OCI-LY3 (cell line): ENCODE results near the gene TOMM22.

Source experiments
- H2AFZ ChIP-seq: fragments of 200-600, 300-600 bp; shearing (Covaris generic); 2 replicates; pipeline ENCODE4 v1.6.0; 2014; ENCODE audit warnings: antibody characterized with exemption, low read depth, low read length
- H3K27ac ChIP-seq: fragments of 200-600, 300-600 bp; sonication (generic); 2 replicates; pipeline ENCODE4 v1.5.1; 2014; ENCODE audit warnings: mild to moderate bottlenecking, low read length, moderate library complexity, mixed read lengths
- H3K27me3 ChIP-seq: fragments of 200-600, 300-600 bp; sonication (generic); 2 replicates; pipeline ENCODE4 v1.6.1; 2014; ENCODE audit warnings: low read depth, low read length, mixed read lengths
- H3K36me3 ChIP-seq: fragments of 200-600, 300-600 bp; sonication (generic); replicated peaks from 2 replicates; pipeline ENCODE3; 2014; ENCODE audit warnings: low read depth, low read length, mixed read lengths
- H3K4me1 ChIP-seq: fragments of 300-600, 200-600 bp; sonication (generic); 2 replicates; pipeline ENCODE4 v1.6.1; 2014; ENCODE audit warnings: low read length, mixed read lengths
- H3K4me2 ChIP-seq: fragments of 200-600, 300-600 bp; sonication (generic); 2 replicates; pipeline ENCODE4 v1.6.1; 2014; ENCODE audit warnings: low read length, mixed read lengths
- H3K4me3 ChIP-seq: fragments of 300-600, 200-600 bp; sonication (generic); 2 replicates; pipeline ENCODE4 v1.5.1; 2014; ENCODE audit warnings: antibody characterized with exemption, mild to moderate bottlenecking, low read length, moderate library complexity
- H3K79me2 ChIP-seq: fragments of 300-600, 200-600 bp; shearing (Covaris generic); 2 replicates; pipeline ENCODE4 v1.6.1; 2014; ENCODE audit warnings: mild to moderate bottlenecking, low read length, mixed read lengths
- H3K9ac ChIP-seq: fragments of 300-600, 200-600 bp; shearing (Covaris generic); 2 replicates; pipeline ENCODE4 v1.6.0; 2014; ENCODE audit warnings: mild to moderate bottlenecking, low read length, moderate library complexity
- H3K9me3 ChIP-seq: fragments of 200-600, 300-600 bp; shearing (Covaris generic); 2 replicates; pipeline ENCODE4 v1.6.1; 2014; ENCODE audit warnings: low read length, mixed read lengths; ENCODE audit not compliant: insufficient read depth
- H4K20me1 ChIP-seq: fragments of 200-600, 300-600 bp; sonication (generic); 2 replicates; pipeline ENCODE4 v1.6.1; 2016; ENCODE audit warnings: low read length, mixed read lengths; ENCODE audit not compliant: insufficient read depth
- EZH2phosphoT487 ChIP-seq: fragments of 200-600 bp; shearing (Covaris generic); IDR thresholded peaks from 2 replicates; pipeline ENCODE4 v1.6.1; 2018; ENCODE audit warnings: antibody characterized with exemption, mixed run types, low read depth
- TF ChIP-seq, protein P1 (sequence below): fragments of 200-600, 300-600 bp; sonication (generic); IDR thresholded peaks from 2 replicates; pipeline ENCODE4 v1.5.1; 2014; ENCODE audit warnings: antibody characterized with exemption, low read length, low read depth

The TOMM22 gene

DNA sequence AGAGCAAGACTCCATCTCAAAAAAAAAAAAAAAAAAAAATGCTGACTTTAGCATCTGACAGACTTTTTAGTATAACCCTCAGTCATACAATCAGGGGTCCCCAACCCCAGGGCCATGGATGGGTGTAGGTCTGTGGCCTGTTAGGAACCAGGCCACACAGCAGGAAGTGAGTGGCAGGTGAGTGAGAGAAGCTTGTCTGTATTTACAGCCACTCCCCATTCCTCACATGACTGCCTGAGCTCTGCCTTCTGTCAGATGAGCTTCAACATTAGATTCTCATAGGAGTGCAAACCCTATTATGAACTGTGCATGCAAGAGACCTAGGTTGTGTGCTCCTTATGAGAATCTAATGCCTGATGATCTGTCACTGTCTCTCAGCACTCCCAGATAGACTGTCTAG lies 28.9 kb upstream of the TOMM22 start:
- Histone ChIP-seq H3K27ac (no peak overlapping the region), H3K4me2 (no peak overlapping the region), H3K36me3 (no peaks in the 10 kb centered on the region), H3K4me1 (peaks cover 8% of the 10 kb centered on the region), H3K79me2 (peaks cover 7% of the 10 kb centered on the region), H4K20me1 (no peaks in the 10 kb centered on the region), H3K9me3 (no peaks in the 10 kb centered on the region), H3K9ac (no peak overlapping the region), H3K4me3 (no peak overlapping the region), H3K27me3 (no peaks in the 10 kb centered on the region), H2AFZ (no peak overlapping the region)
- TF ChIP-seq, protein P1, sequence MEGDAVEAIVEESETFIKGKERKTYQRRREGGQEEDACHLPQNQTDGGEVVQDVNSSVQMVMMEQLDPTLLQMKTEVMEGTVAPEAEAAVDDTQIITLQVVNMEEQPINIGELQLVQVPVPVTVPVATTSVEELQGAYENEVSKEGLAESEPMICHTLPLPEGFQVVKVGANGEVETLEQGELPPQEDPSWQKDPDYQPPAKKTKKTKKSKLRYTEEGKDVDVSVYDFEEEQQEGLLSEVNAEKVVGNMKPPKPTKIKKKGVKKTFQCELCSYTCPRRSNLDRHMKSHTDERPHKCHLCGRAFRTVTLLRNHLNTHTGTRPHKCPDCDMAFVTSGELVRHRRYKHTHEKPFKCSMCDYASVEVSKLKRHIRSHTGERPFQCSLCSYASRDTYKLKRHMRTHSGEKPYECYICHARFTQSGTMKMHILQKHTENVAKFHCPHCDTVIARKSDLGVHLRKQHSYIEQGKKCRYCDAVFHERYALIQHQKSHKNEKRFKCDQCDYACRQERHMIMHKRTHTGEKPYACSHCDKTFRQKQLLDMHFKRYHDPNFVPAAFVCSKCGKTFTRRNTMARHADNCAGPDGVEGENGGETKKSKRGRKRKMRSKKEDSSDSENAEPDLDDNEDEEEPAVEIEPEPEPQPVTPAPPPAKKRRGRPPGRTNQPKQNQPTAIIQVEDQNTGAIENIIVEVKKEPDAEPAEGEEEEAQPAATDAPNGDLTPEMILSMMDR = no peak
- TF ChIP-seq EZH2phosphoT487 = no peak

- Histone ChIP-seq H3K79me2 (peaks cover 7% of the 10 kb centered on the region), H3K4me2 (no peak overlapping the region), H3K4me3 (no peak overlapping the region), H4K20me1 (no peaks in the 10 kb centered on the region), H3K27me3 (no peaks in the 10 kb centered on the region), H3K9ac (no peak overlapping the region), H2AFZ (no peak overlapping the region), H3K27ac (no peak overlapping the region), H3K9me3 (no peaks in the 10 kb centered on the region), H3K36me3 (no peaks in the 10 kb centered on the region), H3K4me1 (peaks cover 8% of the 10 kb centered on the region)
- no peak for TF ChIP-seq EZH2phosphoT487
- TF ChIP-seq, protein P1 = no peak
These were observed 28.0 kb upstream of the TOMM22 start for GRCh38 chr22:38653741-38654140.

- Histone ChIP-seq H3K36me3 (no peaks in the 10 kb centered on the region), H3K9ac (peak overlapping the region; percentile 82), H3K4me1 (peaks cover 8% of the 10 kb centered on the region), H4K20me1 (no peaks in the 10 kb centered on the region), H3K4me2 (peak overlapping the region; percentile 99), H3K9me3 (no peaks in the 10 kb centered on the region), H3K27me3 (no peaks in the 10 kb centered on the region), H3K4me3 (peak overlapping the region; percentile 80), H3K27ac (no peak overlapping the region), H2AFZ (peak overlapping the region; percentile 93), H3K79me2 (peaks cover 7% of the 10 kb centered on the region)
- TF ChIP-seq, protein P1 = no peak
- no peak for TF ChIP-seq EZH2phosphoT487
These were observed 26.1 kb upstream of the TOMM22 start for GRCh38 chr22:38655519-38656255.

DNA sequence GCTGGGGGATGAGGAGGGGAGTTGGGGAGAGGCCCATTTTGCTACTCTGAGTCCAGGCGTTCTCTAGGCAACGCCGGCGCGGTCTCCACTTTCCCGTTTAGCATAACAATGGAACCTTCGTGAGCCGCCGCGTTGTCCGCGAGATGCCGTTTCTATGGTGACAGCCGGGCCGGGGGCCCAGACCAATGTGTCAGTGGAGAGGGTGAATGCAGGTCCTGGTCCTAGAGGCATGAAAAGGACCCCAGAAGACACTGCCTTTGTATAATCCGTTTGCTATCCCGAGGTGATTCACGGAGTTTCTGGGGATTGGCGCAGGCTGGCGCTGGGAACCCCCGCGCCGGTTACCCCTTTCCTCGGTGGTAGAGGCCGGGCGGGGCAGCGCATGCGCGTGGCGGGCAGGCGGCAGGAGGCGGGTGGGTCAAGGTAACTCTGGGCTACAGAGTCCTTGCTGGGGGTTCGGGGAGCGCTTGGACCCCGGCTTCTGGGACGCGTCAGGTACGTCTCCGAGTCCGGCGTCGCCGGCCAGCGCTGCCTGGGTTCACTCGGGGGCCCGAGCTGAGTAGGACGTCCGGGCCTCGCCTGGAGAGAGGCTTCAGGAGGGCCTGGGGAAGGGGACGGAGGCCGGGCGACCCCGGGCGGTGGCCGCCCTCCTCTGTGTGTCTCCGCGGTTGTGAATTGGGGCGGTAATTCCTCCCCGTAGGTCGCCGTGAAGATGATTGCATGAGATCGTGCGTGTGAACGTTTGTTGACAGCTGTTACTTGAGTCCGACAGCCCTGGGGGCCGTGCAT lies 25.3 kb upstream of the TOMM22 start, which contains the start of the genes CBY1 and FAM227A:
TSS of gene CBY1 (plus strand) at position 383 of the 789 bp plus-strand sequence. CDS start 11,417 bp downstream, outside the sequence.
TSS of gene FAM227A (minus strand) at position 137 of the 789 bp plus-strand sequence. CDS start 6,224 bp downstream, outside the sequence.
- Histone ChIP-seq H3K27me3 (no peaks in the 10 kb centered on the region), H3K79me2 (peaks cover 7% of the 10 kb centered on the region), H3K9me3 (no peaks in the 10 kb centered on the region), H3K4me1 (peaks cover 8% of the 10 kb centered on the region), H3K9ac (peak within 1 kb of the TSS; percentile 82), H2AFZ (peak within 1 kb of the TSS; percentile 93), H3K4me2 (peak within 1 kb of the TSS; percentile 99), H3K4me3 (peak within 1 kb of the TSS; percentile 80), H3K36me3 (no peaks in the 10 kb centered on the region), H4K20me1 (no peaks in the 10 kb centered on the region), H3K27ac (peak within 1 kb of the TSS; percentile 67)
- TF ChIP-seq, protein P1 = no peak
- TF ChIP-seq EZH2phosphoT487 = no peak
